Measurements from ENCODE around the gene CBFA2T2. TPM values are rescaled to one million over a fixed set of nuclear protein-coding genes. Genes with fewer than 3 reads are reported as not detected.

CBFA2T2 gene
- total and polyA plus RNA-seq, 10 of the 15 experiments (the other 5 are each of a cell fraction or from before 2014, with no cell fraction given), result 0.61 to 8.6 (median 5.5) TPM

GRCh38 chr20:33551778-33552177 is 61.9 kb downstream of the CBFA2T2 start:
- Histone ChIP-seq H3K79me2 (ENCODE audit: control insufficient read depth, insufficient read depth, low read length) (no peaks in the 10 kb centered on the region; the same call in 1 of the 2 replicates), H3K9ac (ENCODE audit: control insufficient read depth, insufficient read depth, low read length) (no peak overlapping the region), H3K4me3 (no peak overlapping the region), H2AFZ (ENCODE audit: control insufficient read depth, low read depth, low read length) (no peak overlapping the region), H3K9me3 (replicated peaks; ENCODE audit: control insufficient read depth, insufficient read depth, low read length) (no peaks in the 10 kb centered on the region), H4K20me1 (ENCODE audit: control insufficient read depth, insufficient read depth) (no peaks in the 10 kb centered on the region), H3K4me2 (ENCODE audit: control insufficient read depth, insufficient read depth) (no peak overlapping the region), H3K36me3 (ENCODE audit: control insufficient read depth in 2 of 2, insufficient read depth in 2 of 2, low read length in 1 of 2) (no peaks in the 10 kb centered on the region), H3K27me3 (replicated peaks in 1 of 2; ENCODE audit: control insufficient read depth in 2 of 2, insufficient read depth in 2 of 2, low read length in 1 of 2) (no peaks in the 10 kb centered on the region), H3K4me1 (ENCODE audit: control insufficient read depth, insufficient read depth, low read length) (peaks cover 15% of the 10 kb centered on the region), H3K27ac (ENCODE audit: control insufficient read depth, insufficient read depth) (no peak overlapping the region)
- ChIA-PET POLR2A (interaction anchor here (0.6 to 1.4 kb wide), 4 partner anchors 57 to 1195 kb away, joined by 3 to 4 read pairs (median 4); no protein-coding TSS in a partner anchor), RAD21 (ENCODE audit: unreplicated experiment) (interaction anchor here (1.4 to 1.6 kb wide), 3 partner anchors 57 to 115 kb away, joined by 3 to 5 read pairs (median 4); partner anchors contain the start of genes ACTL10 and CBFA2T2), CTCF (interaction anchor here (0.7 to 1.4 kb wide), 6 partner anchors 11 to 116 kb away, joined by 3 to 8 read pairs (median 4); no protein-coding TSS in a partner anchor), SMC1A (ENCODE audit: uncharacterized antibody, unreplicated experiment) (interaction anchor here (1.0 to 2.1 kb wide), 7 partner anchors 11 to 102 kb away, joined by 3 to 7 read pairs (median 4); partner anchors contain the start of gene CBFA2T2)
- in situ Hi-C loops (cut with MboI), result no loop called here
- FAIRE-seq (no peak), DNase-seq (ENCODE audit: low read depth, low spot score) (no peak), ATAC-seq (no peak)
- TF ChIP-seq RAD51 (IDR thresholded peaks at IDR 0.05) (no peak), REST (IDR thresholded peaks at IDR 0.05; ENCODE audit: low read depth, low read length) (no peak), GATAD2B (conservative IDR thresholded peaks at IDR 0.05; ENCODE audit: low read depth) (no peak), USF1 (IDR thresholded peaks at IDR 0.05; ENCODE audit: borderline replicate concordance, extremely low read length, insufficient read depth, low read depth, low read length) (no peak), MAX (IDR thresholded peaks at IDR 0.05; ENCODE audit: low read depth, low read length) (no peak)
- intact Hi-C loops (cut with micrococcal nuclease; ENCODE audit: unreplicated experiment), result no loop called here
- no TSS peak for BruUV-seq (replicated peaks)
- WGBS (ENCODE audit: insufficient coverage, insufficient replicate concordance, low lambda C conversion rate, missing lambda C conversion rate), result 100% methylated on average over 1 of the region's 1 CpG
